ENCODE measurements around the gene GMPR2.

- no peak for TF ChIP-seq EZH2 (IDR thresholded peaks at IDR 0.05; ENCODE audit: low read depth, unreplicated experiment)
- TF ChIP-seq CTCF (conservative IDR thresholded peaks at IDR 0.05; ENCODE audit: low read depth in 2 of 2): no peak
- no peak for TF ChIP-seq POLR2AphosphoS5 (IDR thresholded peaks at IDR 0.05; ENCODE audit: low read depth)
- TF ChIP-seq EZH2phosphoT487 (IDR thresholded peaks at IDR 0.05; ENCODE audit: unreplicated experiment): no peak
- no peak for TF ChIP-seq CREB1 (CRISPR knock-in tag; IDR thresholded peaks at IDR 0.05; ENCODE audit: low read depth)
- TF ChIP-seq REST (IDR thresholded peaks at IDR 0.05; ENCODE audit: unreplicated experiment): no peak
- TF ChIP-seq JUNB (IDR thresholded peaks at IDR 0.05; ENCODE audit: unreplicated experiment): no peak
- no peak for TF ChIP-seq NANOG (IDR thresholded peaks at IDR 0.05; ENCODE audit: borderline replicate concordance)
- TF ChIP-seq ZNF331 (CRISPR knock-in tag; IDR thresholded peaks at IDR 0.05; ENCODE audit: low read depth): no peak
- TF ChIP-seq ZNF114 (CRISPR knock-in tag; IDR thresholded peaks at IDR 0.05): no peak
- no peak for TF ChIP-seq STAT1 (IDR thresholded peaks at IDR 0.05; ENCODE audit: unreplicated experiment)
- TF ChIP-seq ETS1 (IDR thresholded peaks at IDR 0.05): no peak
Measured at GRCh38 chr14:24250354-24250753, 17.6 kb downstream of the GMPR2 start.
